IPS-11a (cell line): Measurements from ENCODE around the gene SPRING1.
A peak's percentile ranks its signal among the peaks of the same experiment; 100 is the strongest.
"Not testable (repeated sequence)": the region's sequence is repeated elsewhere in the genome, so short reads cannot be mapped to it uniquely, and the experiment has no call there.

Experiments used
- H3K4me3 ChIP-seq: one replicate; pipeline ENCODE4 v1.5.1; 2013; ENCODE audit warnings: low read depth, low read length, control low read depth

The SPRING1 gene

DNA sequence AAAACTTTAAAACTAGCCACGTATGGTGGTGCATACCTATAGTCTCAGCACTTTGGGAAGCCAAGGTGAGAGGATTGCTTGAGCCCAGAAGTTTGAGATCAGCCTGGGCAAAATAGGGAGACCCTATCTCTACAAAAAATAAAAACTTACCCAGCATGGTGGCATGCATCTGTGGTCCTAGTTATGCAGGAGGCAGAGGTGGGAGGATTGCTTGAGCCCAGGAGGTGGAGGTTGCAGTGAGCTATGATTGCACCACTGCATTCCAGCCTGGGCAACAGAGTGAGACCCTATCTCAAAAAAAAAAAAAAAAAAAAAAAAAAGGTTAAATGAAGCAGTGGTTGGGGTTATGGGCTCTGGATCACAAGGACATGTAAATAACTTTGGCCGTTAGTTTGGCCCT lies 4.9 kb upstream of the SPRING1 start:
- H3K4me3 ChIP-seq = not testable (repeated sequence)

DNA sequence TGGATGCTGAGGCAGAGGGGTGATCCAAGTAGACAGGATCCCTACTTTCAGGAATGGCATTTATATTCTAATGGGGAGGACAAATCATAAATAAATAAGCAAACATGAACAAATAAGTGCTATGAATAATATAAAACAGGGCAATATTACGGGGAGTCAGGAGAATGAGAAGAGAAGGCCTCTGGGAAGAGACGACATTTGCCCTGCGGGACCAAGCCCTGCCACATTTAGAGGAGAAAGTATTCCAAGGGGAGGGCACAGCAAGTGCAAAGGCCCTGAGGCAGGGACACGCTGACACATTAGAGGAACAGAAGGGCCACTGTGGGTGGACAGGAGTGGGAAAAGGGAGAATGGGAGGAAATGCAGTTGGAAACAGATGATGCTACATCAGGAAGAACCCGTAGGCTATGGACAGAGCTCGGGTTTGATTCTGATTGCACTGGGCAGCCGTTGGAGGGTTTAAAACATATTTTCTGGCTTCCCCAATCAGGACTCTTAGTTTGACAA lies 1.6 kb upstream of the SPRING1 start:
- no peak overlapping the region for H3K4me3 ChIP-seq

DNA sequence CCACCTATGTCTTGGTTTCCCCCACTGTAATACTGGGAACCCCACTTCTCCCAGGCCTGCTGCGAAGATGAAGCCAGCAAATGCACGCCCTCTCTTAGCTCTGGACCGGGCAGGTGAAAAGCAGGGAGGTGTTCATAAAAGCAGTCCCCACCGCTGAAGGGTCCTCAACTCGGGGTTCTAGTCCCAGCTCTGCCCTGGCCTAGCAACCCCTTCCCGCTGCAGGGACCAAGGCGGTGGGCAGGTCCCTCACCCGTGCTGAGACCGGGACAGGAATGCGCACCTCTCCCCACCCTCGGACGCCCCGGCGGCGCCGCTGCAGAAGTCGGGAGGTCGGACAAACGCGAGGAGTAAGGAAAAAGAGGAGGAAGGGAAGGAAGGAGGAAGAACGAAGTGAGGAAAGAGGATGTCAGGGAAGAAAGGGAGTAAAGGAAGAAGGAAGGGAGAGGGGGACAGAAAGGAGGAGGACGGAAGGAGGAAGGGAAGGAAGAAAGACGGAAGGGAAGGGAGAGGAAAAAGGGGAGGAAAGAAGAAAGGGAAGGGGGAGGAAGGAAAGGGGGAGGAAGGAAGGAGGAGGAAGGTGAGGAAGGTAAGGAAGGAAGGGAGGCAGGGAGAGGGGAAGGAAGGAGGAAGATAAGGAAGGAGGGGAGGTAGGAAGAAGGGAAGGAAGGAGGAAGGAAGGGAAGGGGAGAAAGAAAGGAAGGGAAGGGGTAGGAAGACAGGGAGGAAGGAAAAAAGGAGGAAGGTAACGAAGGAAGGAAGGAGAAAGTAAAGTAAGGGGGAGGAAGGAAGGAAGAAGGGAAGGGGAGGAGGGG lies 701 bp downstream of the SPRING1 start:
- peak overlapping the region; percentile 97 for H3K4me3 ChIP-seq

DNA sequence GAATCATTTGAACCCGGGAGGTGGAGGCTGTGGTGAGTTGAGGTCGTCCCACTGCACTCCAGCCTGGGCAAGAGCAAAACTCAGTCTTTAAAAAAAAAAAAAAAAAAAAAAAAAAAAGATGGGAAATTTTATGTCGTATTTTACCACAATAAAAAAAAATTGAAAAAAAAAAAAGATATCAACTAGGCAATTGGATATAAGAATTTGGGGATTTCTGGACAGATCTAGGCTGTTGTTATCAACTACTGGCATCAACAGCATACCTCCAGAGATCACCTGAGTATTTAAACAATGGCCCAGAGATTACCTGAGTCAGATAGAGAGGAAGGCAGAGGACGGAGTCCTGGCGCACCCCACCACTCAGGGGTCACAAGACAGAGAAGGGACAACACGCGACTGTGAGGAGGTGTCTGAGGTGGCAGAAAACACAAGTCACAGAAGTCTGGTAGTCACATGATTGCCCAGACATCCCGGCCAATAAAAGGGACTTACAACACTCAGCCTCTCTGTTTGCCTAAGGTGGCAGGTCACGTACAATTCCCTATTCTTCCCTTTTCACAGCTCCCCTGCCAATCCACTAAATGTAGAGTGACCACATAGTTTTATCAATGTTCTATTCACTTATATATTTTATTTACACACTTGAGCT lies 1.8 kb downstream of the SPRING1 start:
- no peak overlapping the region for H3K4me3 ChIP-seq

DNA sequence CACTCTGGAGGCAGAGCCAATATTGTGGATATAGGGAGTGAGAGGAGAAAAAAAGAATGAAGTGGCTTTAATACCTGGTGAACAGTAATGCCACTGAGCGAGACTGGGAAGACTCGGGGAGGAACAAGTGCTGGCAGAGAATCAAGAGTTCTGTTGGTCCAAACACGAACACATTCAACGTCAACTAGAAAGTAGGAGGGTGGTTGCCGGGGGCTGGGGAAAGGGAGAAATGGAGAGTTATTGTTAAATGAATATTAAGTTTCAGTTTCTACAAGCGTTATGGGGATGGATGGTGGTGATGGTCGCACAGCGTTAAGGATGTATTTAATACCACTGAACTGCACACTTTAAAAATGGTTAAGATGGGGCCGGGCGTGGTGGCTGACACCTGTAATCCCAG lies 2.8 kb downstream of the SPRING1 start:
- no peak overlapping the region for H3K4me3 ChIP-seq

DNA sequence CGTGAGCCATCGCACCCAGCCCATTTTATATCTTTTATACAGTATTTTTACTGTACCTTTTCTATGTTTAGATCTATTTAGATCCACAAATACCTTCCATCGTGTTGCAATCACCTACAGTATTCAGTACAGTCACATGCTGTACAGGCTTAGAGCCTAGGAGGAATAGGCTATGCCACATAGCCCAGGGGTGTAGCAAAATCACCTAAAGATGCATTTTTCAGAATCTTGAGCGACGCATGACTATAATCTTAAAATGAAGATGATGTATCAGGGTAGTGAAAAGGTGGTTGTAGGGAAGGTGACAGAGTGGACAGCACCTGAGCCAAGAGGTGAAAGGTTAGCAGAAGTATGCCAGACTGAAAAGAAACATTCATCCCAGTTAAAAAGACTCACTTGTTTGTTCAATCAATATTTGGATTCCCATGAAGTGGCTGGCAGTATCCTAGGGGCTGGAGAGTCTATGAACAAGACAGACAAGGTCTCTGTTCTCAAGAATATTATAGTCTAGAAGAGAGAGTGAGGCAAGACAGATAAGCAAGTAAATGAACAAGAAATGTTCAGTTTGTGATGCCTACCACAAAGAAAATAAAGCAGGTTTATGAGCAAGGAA lies 3.6 kb downstream of the SPRING1 start:
- no peak overlapping the region for H3K4me3 ChIP-seq

DNA sequence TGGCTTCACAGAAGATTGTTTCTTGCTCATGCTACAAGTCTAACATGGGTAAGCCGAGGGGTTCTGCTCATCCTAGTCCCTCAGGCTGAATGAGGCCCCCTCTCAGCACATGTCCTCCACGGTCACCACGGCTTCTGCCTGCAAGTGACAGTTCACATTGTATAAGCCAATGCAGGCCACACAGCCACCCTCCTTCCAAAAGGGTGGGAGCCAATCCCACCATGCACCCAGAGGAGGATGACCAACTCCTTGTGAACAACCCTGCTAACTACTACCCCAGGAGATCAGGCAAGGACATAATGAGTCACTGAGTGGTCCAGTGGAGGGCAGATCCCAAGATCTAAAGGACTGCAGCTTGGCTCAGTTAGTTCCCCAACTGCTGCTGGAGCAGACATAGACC lies 6.1 kb downstream of the SPRING1 start:
- no peak overlapping the region for H3K4me3 ChIP-seq

DNA sequence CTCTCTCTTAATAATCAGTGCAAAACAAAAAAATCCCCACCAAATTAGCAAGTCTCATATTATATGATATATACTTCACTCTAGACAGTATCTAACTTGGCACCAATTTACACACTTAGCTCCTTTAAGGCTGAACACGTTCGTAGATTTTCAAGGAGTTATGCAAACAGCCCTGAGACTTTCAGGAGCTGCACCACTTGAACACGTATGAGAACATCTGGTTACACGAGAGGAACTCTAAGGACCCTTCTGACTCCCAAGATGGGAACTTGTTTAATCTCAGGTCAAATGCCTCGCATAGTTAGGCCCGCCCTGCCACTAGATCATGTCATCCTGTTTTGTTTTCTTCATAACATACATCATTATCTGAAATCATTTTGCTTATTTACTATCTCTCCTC lies 10.0 kb downstream of the SPRING1 start:
- no peak overlapping the region for H3K4me3 ChIP-seq

DNA sequence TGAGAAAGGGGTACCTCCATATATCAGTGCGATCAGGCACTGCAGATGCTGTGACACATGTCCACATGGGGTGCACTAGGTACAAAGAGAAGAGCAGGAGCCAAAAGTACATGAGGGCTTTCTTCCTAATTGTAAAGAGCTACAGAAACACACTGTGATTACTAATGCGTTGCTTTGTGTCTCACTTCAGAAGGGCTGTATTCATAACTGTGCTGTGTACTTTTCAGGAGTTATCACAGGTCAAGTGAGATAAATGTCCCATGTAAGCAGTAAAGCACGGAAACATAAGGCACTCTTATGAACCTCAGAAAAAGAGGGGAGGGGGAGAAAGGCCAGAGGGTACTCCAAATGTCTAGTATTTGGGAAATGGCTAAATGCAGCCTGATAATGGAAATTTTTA lies 10.6 kb downstream of the SPRING1 start:
- H3K4me3 ChIP-seq = no peak overlapping the region

DNA sequence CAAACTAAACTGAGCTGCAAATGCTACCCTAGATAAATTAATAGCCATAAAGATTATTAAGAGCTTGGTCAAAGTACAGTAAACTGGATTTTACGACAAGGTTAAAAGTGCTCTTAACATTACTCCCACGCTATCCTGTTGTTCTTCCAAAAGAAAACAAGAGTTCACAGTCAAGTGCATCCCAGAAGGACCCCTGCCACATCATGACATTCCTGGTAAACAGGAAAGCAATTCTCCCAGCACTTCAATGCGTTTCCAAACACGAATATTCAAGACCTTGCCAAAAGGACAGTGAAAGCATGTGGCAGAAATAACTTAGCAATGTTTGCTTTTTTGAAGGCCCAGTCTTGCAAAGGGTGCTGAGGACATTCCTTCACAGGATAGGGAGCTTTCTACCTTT lies 11.2 kb downstream of the SPRING1 start:
- H3K4me3 ChIP-seq = no peak overlapping the region

DNA sequence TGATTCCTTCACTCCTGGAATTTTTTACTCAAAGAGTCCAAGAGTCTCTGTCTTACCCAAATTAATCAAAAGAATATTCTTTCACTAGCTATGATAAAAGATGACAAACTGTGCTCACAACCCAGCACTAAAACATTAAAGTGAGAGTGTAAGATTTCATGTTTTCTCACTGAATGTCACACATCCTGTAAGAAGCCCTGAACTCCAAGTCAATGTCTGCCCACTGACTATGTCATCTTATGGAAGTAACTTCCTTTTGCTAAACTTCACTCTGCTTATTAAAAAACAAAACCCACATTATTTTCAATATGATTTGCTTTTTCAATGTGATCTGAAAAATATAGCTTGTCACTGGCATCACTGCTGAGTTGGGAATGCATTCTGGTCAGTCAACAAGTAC lies 15.6 kb downstream of the SPRING1 start:
- H3K4me3 ChIP-seq = no peak overlapping the region

DNA sequence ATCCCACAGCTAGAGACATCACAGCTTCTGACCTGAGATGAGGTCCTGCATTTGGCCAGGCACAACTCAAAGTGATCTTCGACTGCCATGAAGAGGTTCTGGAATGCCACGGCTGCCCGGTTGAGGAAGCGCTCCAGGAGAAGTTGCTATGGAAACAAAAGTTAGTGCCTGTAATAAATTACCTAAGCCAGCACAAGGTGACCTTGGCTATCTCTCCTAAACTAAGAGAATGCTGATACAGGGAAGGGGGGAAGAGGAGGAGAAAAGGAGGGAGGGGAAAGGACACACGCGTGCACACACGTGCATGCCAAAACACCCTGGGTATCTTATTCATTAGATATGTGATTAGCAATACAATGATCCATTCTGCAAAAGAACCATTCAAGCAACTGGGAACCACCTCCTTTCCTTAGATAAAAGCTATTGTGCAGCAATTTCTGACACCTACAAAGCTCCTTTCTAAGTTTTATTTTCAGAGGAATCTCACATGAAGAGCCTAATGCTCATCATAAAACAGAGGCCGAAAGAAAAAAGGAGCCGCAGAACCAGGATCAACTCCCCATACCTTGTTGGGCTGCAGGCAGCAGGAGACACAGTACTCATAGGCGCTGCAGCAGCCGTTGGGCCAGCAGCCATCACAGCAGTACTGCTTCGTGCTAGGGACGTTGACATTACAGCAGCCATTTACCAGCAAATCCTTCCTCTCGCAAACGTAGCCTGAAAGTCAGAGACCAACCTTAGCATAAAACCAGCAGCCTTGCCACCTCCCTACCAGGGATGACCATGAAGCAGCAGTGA lies 17.9 kb downstream of the SPRING1 start:
- H3K4me3 ChIP-seq = no peak overlapping the region

DNA sequence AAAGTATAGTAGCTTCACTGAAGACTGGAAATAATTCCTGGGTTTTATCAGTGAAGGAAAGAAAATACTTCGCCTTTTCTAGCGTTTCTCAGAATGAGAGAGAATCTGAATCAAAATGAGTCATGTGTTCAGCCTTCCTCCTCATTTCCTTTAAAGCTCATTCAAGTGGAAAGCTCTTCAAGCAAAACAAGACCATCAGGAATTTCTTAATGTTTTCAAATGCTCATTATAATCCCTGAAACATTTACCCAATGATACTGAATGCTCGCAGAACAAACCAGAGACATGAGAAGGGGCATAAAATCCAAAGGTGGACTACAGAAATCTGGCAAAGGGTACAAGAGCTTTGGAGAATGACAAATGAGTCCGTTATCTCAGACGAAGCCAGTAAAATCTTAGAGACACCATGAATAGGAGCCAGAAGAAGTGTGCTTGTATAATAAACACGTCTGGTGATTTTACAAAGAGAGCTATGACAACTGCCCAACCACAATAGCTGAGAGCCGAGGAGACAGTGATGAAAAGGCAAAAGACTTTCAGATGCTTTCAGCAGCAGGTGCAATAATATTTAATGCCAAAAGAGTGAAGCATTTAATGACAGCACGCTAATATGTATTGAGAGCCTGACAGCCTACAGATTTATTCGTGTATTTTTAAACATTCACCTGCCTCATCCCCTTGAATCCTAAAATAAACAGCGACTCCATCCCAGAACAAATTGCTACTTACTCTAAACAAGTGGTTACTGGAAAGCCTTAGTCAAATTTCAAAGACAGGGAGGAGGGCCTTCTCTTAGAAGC lies 19.0 kb downstream of the SPRING1 start:
- H3K4me3 ChIP-seq = no peak overlapping the region

DNA sequence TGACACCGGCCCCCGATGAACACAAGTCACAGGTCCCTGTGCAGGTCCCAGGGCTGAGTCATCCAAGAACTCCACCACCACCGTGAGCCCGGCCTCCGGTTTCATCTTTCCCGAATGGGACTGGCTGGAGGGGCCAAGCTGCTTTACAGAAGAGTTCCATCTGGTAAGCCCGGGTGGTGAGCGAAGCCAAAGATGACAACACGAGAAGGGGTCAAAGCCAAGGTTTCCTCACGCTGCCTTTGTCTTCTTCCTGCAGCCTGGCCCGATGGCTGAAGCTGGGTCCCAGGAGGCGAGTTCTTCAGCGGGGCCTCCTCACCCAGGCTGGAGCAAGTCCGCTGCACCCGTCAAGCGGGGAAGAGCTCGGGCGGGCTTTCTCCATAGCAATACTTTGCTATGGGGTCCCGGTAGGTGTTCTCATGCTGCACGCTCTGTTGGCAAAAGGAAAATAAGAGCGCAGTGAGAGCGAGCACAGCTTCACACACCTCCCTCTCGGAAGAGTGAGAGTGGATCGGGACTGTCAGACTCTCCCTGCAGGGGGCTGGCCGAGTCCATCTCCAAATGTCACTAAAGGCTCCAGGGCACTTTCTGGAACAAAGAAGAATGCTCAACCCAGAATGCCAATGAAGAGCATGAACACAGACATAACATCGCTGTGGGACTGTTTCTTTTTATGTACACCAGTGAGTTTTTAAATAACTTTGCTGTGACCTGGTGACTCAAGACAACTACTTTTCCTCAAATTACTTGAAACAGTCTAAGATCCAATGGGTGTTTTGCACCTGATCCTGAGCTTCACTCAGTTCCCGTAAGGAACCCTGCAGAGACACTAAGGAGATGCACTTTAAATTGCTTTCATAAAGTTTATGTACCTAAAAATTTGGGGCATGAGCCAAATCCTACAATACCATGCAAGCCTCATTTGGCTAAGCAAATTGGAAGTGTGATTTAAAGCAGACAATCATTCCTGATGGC lies 20.1 kb downstream of the SPRING1 start:
- no peak overlapping the region for H3K4me3 ChIP-seq

DNA sequence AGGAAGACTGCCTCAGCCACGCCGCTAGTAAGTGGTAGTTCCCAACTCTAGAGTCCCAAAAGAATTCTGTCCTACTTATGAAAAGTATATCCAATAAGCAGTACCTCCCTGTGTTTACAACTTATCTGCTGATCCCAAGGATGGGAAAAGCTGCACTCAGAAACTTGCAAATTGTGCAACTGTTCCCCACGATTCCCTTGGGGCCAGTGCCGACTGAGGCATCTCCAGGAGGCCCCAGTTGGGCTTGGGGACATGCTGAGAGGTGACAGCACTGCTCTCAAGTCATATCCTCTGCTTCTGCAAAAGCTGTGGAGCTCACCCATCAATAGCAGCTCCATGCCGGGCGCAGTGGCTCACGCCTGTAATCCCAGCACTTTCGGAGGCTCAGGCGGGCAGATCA lies 23.7 kb downstream of the SPRING1 start:
- H3K4me3 ChIP-seq = no peak overlapping the region

DNA sequence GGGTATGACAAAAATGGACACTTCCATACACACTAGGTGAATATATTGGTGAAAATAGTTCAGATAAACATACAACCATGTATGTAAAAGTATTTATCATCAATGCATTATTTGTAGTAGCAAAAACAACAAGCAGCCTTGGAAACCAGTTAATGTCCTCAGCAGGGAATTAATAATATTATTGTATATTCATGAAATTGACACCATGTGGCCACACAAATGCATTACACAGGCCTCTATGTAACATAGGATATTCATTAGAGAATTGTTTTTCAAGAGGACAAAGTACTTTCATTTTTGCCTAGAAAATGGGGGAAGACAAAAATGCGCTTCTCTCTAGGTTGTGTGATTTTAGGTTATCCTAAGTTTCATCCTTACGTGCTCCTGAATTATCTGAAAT lies 24.3 kb downstream of the SPRING1 start:
- no peak overlapping the region for H3K4me3 ChIP-seq

DNA sequence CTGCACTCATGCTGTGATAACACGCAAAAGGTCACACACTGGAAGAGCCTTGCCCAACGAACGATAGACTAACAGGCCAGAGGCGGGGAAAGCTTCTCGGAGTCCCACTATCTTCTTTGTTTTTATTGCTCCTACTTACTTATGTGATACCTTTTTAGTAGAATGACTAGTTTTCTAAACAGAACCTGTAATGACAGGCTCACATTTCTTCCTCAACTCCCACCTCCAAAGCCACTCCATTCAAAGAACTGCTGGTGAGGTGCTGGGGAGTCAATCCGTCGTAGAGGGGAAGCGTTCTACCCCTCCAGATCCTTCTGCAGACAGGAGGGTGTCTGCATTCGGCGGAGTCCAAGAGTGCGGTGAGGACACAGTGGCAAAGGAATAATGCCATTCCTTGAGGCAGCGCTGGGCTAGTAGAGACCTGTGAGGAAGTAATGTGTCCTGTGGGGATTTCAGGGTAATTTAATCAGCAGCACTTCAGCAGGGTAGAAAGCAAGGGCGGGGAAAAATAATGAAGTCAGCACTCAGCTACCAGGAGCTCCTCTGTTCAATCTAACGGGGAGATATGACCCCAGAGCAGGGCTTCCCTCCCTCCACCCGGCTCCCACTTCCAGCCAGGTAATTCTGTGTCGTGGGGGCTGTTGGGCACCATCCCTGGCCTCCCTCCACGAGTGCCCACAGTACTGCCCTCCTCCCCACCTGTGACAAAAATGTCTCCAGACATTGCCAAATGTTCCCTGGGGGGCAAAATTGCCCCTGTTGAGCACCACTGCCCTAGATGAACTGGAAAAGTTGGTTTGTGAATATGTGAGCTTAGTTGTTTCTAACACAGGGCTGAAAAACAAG lies 25.2 kb downstream of the SPRING1 start:
- H3K4me3 ChIP-seq = no peak overlapping the region

DNA sequence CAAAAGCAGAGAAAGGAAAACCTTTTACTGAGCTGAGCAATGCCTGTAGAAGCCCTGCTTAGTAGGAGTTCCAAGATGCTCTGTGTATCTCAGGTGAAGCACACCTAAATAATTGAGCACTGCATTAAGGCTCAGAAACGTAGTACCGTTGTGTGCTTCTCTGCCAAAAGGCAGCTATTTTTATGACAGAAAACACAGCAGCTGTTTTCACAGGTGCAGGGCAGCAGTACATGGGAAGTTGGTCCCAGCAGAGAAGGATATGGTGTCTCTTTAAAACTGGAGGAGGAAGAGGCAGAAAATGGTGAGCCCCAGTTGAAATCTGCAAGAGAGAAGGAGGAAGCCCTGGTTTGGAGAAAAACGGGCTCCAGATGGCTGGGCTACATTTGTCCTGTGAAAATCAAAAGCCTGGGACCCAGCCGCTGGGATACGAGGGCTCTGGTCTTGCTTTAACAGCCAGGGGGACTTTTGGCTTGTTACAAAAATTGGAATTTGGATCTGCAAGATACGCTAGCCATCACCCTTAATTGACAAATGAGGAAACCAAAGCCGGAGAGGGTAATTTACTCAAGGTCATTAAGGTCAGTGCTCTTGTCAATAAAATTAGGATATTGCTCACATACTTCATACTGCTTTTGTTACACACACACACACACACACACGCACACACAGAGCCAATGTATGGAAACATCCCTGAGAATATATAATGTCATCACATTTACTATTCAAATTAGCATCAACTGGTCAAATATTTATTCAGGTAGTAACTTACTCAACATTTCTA lies 27.3 kb downstream of the SPRING1 start:
- no peak overlapping the region for H3K4me3 ChIP-seq
